GM13976 (cell line): ENCODE results near the gene ANKRD60.

Experiments used
- DNase-seq: peaks from one replicate; pipeline ENCODE4 v3.0.0; 2012; ENCODE audit warnings: low spot score
- in situ Hi-C: fragments of 300-500 bp; cut with MboI; formaldehyde crosslinking; loops from one replicate; pipeline ENCODE4 v1.12.0; 2022; ENCODE audit warnings: low sequenced_read_pairs, mixed read lengths, inconsistent platforms; ENCODE audit not compliant: unreplicated experiment
- TF ChIP-seq, protein P1 (sequence below): IDR thresholded peaks from 2 replicates; pipeline ENCODE4 v1.5.1; 2012; ENCODE audit warnings: borderline replicate concordance, mild to moderate bottlenecking; ENCODE audit not compliant: insufficient read depth; ENCODE audit errors: extremely low read depth, missing control alignments, control extremely low read depth

Gene ANKRD60

DNA sequence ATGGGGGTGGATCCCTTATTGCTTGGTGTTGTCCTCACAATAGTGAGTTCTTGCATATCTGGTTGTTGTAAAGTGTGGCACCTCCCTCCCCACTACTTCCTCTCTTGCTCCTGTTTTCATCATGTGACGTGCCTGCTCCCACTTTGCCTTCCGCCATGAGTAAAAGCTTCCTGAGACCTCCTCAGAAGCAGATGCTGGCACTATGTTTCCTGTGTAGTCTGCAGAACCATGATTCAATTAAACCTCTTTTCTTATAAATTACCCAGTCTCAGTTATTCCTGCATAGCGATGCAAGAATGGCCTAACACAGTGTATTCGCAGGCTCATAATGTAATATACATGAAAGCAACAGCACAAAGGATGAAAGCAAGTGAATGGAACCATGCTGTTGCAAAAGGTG is 28.4 kb upstream of the ANKRD60 start:
- TF ChIP-seq, protein P1, sequence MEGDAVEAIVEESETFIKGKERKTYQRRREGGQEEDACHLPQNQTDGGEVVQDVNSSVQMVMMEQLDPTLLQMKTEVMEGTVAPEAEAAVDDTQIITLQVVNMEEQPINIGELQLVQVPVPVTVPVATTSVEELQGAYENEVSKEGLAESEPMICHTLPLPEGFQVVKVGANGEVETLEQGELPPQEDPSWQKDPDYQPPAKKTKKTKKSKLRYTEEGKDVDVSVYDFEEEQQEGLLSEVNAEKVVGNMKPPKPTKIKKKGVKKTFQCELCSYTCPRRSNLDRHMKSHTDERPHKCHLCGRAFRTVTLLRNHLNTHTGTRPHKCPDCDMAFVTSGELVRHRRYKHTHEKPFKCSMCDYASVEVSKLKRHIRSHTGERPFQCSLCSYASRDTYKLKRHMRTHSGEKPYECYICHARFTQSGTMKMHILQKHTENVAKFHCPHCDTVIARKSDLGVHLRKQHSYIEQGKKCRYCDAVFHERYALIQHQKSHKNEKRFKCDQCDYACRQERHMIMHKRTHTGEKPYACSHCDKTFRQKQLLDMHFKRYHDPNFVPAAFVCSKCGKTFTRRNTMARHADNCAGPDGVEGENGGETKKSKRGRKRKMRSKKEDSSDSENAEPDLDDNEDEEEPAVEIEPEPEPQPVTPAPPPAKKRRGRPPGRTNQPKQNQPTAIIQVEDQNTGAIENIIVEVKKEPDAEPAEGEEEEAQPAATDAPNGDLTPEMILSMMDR, result no peak
- no peak for DNase-seq
- in situ Hi-C loops, result no loop called here

DNA sequence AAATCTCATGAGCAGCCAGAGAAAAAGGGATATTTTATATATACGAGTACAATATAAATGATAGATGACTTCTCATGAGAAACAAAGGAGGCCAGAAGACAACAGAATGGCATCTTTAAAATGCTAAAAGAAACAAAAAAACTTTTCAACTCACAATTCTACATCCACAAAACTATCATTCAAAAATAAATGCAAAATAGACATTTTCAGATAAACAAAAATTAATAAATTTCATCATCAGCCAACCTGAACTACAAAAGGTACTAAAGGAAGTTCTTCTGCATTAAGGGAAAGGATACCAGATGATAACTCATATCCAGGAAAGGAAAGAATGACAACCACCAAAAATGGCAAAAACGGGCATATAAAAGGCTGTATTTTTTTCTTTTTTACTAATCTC is 27.9 kb upstream of the ANKRD60 start:
- in situ Hi-C loops, result no loop called here
- no peak for DNase-seq
- TF ChIP-seq, protein P1, result no peak

DNA sequence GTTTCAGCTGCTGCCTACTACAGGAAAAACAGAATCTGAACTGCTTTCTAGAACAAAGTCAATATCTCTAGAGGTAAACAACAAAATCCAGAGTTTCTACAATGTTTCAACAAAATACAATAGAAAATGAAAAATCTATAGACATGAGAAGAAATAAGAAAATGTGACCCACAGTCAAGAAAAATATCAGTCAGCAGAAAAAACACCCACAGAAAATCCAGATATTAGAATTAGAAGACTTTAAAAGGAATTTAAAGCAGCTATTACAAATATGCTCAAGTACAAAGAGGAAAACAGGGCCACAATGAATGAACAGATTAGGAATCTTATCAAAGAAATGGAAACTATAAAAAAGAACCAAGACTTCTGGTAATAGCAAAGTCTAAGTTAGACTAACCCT is 26.4 kb upstream of the ANKRD60 start:
- DNase-seq, result no peak
- in situ Hi-C loops, result no loop called here
- TF ChIP-seq, protein P1, result no peak

DNA sequence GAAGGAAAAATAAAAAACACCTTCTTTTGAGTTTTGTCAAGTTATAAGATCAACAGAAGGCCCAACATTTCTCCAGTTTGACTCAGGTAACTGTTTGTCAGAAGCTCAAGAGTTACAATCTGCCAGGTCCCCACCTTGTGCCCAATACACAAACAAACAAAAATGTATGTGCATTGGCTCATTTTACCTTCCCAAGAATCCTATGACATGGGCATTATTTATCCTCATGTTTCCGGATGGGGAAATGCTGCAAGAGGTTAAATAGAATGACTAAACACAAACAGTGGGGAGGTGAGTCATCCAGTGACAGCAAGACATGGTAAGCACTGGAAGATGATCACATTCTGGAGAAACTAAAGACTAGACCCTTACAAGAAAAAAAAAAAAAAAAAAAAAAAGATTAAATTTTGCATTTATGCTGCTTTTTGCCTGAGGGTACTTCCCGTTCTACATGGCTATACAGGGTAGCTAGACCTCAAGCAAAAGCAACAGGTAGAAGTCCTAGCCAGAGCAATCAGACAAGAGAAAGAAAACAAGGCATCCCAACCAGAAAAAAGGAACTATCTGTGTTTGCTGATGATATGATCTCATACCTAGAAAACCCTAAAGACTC is 23.6 kb upstream of the ANKRD60 start:
- in situ Hi-C loops, result no loop called here
- DNase-seq, result no peak
- TF ChIP-seq, protein P1, result no peak

DNA sequence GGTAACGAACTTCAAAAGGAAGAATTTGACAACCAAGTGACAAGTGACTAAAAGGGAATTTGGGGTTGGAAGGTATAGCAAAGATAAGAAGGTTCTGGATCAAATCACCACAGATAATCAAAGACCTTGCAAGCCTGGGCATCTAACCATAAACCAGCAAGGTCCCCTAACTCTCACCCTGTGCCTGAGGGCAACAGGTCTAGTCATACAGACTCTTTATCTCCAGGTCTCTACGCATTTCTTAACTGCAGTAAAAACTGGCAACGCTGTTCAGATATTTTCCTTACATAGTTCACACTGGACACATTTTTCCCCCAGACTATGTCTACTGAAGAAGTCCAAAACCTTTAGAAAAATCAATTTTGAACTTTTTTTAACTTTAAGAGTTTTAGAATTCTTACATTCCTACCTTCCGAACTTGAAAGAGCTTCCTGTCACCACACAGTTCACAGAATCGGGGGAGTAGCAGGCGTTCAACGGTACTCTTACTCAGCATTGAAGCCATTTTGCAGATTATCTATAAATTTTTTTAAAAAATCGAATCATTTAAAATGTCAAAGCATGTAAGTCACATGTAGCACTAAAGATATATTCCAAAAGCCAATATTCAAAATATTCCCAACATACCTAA is 23.0 kb upstream of the ANKRD60 start:
- TF ChIP-seq, protein P1, result no peak
- DNase-seq, result no peak
- in situ Hi-C loops, result no loop called here

DNA sequence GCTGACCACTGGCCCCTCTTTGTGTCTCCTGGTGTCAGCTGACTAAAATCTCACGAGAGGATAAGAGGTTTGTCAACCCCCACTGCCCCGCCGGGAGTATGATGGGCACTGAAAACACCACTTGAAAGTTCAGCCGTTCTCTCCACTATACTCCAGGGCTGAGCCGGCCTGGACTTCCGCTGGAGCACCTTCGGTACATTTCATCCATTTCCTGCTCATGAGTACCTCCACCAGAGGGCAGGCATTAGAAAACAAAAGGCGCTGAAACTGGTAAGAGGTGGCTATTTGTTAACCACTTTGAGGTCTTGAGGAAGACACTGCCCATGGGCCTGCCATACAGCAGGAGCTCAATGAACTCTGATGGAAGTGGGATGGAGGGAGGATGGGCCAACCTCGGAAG is 17.9 kb upstream of the ANKRD60 start:
- no peak for DNase-seq
- in situ Hi-C loops, result loop anchor here (10.0 to 25.0 kb wide), 3 partner anchors 208 to 591 kb away; no protein-coding TSS in a partner anchor
- TF ChIP-seq, protein P1, result no peak
